T-helper 9 cell (primary cell): ENCODE results near the gene KIAA1549.
"Not testable (repeated sequence)": the region's sequence is repeated elsewhere in the genome, so short reads cannot be mapped to it uniquely, and the experiment has no call there.

Experiments
- DNase-seq: peaks from one replicate; pipeline ENCODE4 v3.0.0-alpha.2; 2020

Gene KIAA1549

DNA sequence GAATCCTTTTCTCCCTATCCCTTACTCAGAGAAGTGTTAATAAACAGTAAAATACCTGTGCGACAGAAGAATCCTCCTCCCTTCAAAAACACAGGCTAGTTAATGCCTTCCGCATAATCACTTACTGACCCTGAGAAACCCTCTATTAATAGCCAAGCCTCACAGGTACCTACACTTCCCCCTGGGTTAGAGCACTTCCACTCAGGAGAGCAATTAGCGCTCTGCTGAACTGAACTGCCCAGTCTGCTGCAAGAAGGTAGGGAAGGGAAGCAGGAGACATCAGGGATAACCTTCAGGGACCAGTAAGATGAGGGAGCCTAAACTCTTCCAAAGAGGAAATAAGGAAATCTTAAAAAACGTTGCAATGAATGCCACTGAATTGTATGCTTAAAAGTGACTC lies 39.6 kb downstream of the KIAA1549 start:
- no peak for DNase-seq

DNA sequence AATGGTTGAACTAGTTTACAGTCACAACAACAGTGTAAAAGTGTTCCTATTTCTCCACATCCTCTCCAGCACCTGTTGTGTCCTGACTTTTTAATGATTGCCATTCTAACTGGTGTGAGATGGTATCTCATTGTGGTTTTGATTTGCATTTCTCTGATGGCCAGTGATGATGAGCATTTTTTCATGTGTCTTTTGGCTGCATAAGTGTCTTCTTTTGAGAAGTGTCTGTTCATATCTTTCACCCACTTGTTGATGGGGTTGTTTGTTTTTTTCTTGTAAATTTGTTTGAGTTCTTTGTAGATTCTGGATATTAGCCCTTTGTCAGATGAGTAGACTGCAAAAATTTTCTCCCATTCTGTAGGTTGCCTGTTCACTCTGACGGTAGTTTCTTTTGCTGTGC lies 40.6 kb downstream of the KIAA1549 start:
- not testable (repeated sequence) for DNase-seq

DNA sequence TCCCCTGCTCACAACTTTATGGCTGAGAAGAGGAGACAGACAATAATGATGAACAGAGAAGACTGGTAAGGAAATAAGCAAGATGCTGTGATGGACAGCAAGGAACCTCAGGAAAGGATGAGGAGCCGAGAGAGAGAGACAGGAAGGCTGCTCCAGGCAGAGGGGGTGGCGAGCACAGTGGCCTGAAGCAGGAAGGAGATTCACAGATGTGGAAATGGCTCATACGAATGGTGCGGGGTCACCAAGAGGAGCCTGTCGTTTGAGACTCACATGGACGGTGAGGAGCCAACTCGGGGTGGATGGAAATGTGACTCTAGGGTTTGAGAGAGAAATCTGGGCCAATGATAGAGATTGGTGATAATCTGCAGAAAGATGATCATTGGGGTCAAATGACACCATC lies 43.7 kb downstream of the KIAA1549 start:
- DNase-seq, result no peak

GRCh38 chr7:138935465-138936011 lies 45.7 kb downstream of the KIAA1549 start:
- DNase-seq, result no peak

GRCh38 chr7:138934861-138935260 lies 46.3 kb downstream of the KIAA1549 start:
- DNase-seq, result no peak

DNA sequence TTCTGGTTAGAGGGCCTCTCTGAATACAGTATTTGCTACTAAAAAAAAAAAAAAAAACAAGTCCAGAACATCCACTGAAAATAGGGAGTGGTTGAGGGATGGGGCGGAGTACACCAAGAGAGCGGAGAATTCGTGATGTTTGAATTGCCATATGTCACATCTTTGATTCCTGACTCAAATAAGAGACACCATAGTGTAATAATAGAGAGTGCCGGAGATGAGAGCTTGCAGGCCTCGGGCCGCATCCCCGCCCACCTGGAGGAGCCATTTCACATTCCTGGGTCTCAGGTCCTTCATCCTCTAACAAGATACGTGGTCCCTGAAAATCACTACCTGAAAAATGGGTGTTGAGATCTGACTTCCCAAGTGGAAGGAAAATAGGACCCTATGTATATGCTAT lies 46.8 kb downstream of the KIAA1549 start:
- DNase-seq, result no peak

- no peak for DNase-seq
These were observed 48.3 kb downstream of the KIAA1549 start for GRCh38 chr7:138932870-138933269.

GRCh38 chr7:138932427-138932826 lies 48.8 kb downstream of the KIAA1549 start:
- no peak for DNase-seq

DNA sequence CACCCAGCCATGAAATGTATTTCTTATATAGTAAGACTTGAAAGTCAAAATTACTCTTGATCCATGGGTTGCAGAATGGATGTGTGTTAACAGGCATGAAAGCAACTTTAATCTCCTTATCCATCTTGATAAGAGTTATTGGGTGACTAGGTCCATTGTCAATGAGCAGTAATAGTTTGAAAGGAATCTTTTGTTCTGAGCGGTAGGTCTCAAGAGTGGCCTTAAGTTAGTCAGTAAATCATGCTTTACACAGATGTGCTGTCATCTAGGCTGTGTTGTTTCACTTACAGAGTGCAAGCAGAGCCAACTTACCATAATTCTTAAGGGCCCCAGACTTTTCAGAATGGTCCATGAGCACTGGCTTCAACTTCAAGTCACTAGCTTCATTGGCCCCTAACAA lies 51.2 kb downstream of the KIAA1549 start:
- no peak for DNase-seq

DNA sequence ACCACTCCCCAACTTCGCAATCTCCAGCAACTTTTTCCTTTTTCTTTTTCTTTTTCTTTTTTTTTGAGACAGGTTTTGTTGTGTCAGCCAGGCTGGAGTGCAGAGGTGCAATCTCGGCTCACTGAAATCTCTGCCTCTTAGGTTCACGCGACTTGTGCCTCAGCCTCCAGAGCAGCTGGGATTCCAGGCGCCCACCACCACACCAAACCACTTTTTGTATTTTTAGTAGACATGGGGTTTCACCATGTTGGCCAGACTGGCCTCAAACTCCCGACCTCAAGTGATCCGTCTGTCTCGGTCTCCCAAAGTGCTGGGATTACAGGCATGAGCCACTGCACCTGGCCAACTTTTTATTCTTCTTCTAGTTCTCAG lies 55.0 kb downstream of the KIAA1549 start:
- DNase-seq, result no peak

- no peak for DNase-seq
These were observed 56.5 kb downstream of the KIAA1549 start for GRCh38 chr7:138924501-138925225.

DNA sequence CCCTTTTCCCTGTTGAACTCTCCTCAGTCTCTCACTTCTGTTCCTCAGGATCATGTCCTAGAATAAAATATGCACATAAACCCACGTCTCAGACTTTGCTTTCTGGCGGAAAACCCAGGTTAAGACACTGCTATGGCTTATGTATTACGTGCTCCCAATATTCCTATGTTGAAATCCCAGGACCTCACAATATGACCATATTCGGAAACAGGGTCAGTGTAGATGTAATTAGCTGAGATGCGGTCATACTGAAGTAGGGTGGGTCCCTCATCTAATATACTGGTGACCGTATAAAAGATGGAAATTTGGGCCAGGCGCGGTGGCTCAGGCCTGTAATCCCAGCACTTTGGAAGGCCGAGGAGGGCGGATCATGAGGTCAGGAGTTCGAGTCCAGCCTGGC lies 59.9 kb downstream of the KIAA1549 start:
- no peak for DNase-seq

DNA sequence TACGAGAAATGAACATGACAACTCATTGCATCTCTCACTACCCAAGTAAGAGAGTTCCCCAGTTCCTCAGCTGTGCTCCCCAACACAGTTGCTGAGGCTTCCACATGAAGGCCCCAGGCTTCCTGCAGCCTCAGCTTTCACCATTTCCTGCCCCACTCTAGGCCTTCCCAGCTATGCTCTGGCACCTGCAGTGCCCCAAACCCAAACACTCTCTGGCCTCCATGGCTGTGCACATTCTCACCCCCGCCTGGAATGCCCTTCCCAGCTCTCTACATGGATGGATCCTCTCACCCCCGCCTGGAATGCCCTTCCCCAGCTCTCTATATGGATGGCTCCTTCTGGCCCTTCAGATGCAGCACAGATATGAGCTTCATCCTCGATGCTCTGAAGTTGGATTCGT lies 61.3 kb downstream of the KIAA1549 start:
- no peak for DNase-seq

DNA sequence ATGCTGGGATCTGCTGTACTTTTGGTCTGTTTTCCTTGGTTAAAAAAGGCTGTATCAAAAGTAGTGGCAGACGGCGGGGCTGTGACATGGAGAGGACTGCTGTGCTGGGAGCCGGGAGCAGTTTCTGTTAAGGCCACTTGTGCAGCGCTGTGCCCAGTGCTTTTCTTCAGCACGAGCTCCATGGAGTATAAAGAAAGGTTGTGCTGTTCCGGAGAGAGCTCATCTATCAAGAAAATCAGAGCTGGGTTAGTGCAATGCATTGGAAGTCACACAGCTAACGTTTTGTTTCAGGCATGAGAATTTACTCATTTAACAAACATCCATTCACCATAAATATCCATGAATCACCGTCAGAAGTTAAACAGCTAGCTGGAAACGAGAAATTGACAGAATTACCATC lies 62.0 kb downstream of the KIAA1549 start:
- DNase-seq, result no peak

- no peak for DNase-seq
These were observed 62.4 kb downstream of the KIAA1549 start for GRCh38 chr7:138918756-138919155.

- DNase-seq, result no peak
These were observed 63.0 kb downstream of the KIAA1549 start for GRCh38 chr7:138918176-138918575.

- no peak for DNase-seq
These were observed 63.4 kb downstream of the KIAA1549 start for GRCh38 chr7:138917771-138918170.

GRCh38 chr7:138916731-138917130 lies 64.5 kb downstream of the KIAA1549 start:
- DNase-seq, result no peak

- no peak for DNase-seq
These were observed 64.9 kb downstream of the KIAA1549 start for GRCh38 chr7:138916275-138916674.

DNA sequence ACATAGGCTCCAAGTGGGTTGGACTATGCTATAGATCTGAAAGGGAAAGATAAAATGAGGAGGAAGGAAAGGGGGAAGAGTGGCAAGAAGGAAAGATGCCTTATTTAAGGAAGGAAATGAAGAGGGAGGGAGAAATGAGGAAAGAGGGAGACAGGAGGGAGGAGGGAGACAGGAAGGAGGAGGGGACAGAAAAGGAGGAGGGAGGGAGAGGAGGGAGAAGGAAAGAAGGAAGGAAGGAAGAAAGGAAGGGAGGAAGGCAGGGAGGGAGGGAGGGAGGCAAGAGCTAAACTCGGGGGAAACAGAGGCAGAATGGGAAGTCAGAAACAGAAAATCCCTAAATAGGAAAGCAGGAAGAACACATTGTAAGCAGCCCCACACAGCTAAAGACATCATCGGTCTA lies 67.4 kb downstream of the KIAA1549 start:
- no peak for DNase-seq

GRCh38 chr7:138911007-138911406 lies 70.2 kb downstream of the KIAA1549 start:
- DNase-seq, result no peak

DNA sequence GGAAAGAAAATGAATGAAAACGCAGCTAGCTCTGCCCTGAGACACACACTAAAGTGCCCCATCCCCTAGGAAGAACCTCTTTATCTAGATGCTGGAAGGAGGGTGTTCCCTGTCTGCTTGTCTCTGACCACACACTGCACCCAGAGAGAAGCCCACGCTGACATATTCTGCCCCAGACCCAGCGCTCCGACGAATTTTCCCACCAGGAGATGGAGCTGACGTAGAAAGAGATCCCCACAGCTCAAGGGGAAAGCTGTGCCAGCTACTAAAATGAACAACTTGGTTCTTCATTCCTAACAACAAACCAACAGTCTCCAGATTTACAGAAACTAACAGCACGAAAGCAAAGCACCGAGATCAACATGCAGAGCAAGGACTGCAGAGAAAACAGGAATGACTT lies 73.3 kb downstream of the KIAA1549 start:
- DNase-seq, result no peak

DNA sequence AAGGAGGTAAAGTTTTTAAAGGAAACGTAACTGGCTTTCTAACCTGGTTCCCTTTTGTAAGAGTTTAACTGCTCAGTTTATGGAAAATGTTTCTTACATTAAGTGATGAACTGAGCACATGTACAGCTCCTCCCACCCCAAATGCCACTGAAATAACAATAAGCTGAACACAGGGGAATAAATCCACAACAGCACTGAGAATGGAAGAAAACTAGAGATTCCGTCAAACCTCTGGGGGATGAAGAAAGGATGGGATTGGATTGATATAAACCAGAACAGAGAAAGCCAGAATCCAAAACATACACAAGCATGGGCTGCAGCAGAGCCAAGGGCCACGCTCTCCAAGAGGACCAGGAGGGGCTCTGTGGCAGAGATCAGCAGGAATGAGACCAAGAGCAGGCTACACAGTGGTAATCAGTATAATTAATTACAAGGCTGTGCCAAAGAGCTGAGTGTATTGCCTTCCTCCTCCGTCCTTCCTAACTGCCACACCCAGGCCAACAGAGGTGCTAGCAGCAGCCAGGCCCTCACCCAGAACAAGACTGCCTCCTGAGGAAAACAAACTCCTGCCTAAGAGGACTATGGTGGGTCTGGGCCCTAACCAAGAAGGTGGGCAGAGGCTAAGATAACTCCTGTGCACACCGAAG lies 73.9 kb downstream of the KIAA1549 start:
- no peak for DNase-seq

DNA sequence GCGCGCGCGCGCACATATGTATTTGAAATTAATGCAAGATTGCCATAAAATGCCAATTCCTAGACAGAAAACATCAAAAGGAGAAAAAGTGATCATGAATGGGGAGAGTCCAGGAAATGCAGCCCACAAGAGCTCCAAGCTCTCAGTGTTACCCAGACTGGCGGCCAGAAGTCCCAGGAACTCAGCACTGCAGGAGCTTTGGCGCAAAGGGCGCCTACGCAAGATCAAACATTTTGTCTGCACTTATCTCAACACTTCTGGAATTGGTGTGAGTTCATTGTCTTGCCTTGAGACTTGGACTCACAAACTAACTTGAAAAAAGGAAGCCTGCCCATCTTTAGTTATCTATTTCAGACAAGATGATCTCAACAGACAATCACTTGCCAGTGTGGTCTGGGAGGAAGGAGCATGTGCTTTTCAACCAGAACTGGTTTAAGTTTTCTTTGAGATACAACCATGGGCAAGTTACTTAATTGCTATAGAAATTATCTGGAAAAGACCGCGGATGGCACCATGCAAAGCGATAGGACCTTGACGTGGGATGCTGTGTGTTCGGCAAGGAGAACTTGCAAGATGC lies 77.2 kb downstream of the KIAA1549 start:
- no peak for DNase-seq
